Bronchial epithelial cell (primary cell): ENCODE results near the gene CPNE5. TPM values are rescaled to one million over a fixed set of nuclear protein-coding genes. Genes with fewer than 3 reads are reported as not detected.

Source experiments
- DNase-seq: peaks from one replicate; pipeline ENCODE4 v3.0.0-alpha.2; 2010; ENCODE audit warnings: low read depth
- FAIRE-seq: peaks from 2 replicates; lab custom pipeline; 2011; peaks lifted over from hg19 to GRCh38; lab: Jason Lieb, UNC
- H3K27me3 ChIP-seq: 2 replicates; pipeline ENCODE4 v1.5.1; 2011; ENCODE audit warnings: low read length; ENCODE audit not compliant: control insufficient read depth, insufficient read depth
- H3K36me3 ChIP-seq: 2 replicates; pipeline ENCODE4 v1.5.1; 2011; ENCODE audit warnings: low read length; ENCODE audit not compliant: control insufficient read depth, insufficient read depth
- H3K4me3 ChIP-seq: 2 replicates; pipeline ENCODE4 v1.5.1; 2011; ENCODE audit warnings: mild to moderate bottlenecking, low read depth, low read length, control low read depth
- total RNA-seq: library from RNA; depleted of rRNA; stranded (reverse); fragments of >200 nt; gene quantifications from 2 replicates; pipeline ENCODE4 v1.2.1, GENCODE V29; 2014
- TF ChIP-seq, protein P1 (sequence below): IDR thresholded peaks from 2 replicates; pipeline ENCODE4 v1.5.1; 2011; ENCODE audit warnings: mild to moderate bottlenecking, moderate library complexity, low read length, control low read depth, inconsistent platforms; ENCODE audit not compliant: insufficient read depth, severe bottlenecking

Gene CPNE5
- total RNA-seq, 1 donor from 2014 or later: not detected

GRCh38 chr6:36800223-36801076 is 38.8 kb downstream of the CPNE5 start:
- FAIRE-seq: no peak

GRCh38 chr6:36798852-36799251 is 40.4 kb downstream of the CPNE5 start:
- no peak for FAIRE-seq
- DNase-seq: no peak
- Histone ChIP-seq H3K36me3 (no peaks in the 10 kb centered on the region), H3K27me3 (no peaks in the 10 kb centered on the region), H3K4me3 (no peak overlapping the region)
- TF ChIP-seq, protein P1, sequence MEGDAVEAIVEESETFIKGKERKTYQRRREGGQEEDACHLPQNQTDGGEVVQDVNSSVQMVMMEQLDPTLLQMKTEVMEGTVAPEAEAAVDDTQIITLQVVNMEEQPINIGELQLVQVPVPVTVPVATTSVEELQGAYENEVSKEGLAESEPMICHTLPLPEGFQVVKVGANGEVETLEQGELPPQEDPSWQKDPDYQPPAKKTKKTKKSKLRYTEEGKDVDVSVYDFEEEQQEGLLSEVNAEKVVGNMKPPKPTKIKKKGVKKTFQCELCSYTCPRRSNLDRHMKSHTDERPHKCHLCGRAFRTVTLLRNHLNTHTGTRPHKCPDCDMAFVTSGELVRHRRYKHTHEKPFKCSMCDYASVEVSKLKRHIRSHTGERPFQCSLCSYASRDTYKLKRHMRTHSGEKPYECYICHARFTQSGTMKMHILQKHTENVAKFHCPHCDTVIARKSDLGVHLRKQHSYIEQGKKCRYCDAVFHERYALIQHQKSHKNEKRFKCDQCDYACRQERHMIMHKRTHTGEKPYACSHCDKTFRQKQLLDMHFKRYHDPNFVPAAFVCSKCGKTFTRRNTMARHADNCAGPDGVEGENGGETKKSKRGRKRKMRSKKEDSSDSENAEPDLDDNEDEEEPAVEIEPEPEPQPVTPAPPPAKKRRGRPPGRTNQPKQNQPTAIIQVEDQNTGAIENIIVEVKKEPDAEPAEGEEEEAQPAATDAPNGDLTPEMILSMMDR: no peak

More at GRCh38 chr6:36800223-36801076, 38.8 kb downstream of the CPNE5 start:
- Histone ChIP-seq H3K36me3 (no peaks in the 10 kb centered on the region), H3K4me3 (no peak overlapping the region), H3K27me3 (no peaks in the 10 kb centered on the region)
- DNase-seq: no peak
- TF ChIP-seq, protein P1: no peak

- no peak for FAIRE-seq
- Histone ChIP-seq H3K27me3 (peaks cover 3% of the 10 kb centered on the region), H3K4me3 (no peak overlapping the region), H3K36me3 (no peaks in the 10 kb centered on the region)
- DNase-seq: no peak
- TF ChIP-seq, protein P1: no peak
These were observed 41.6 kb downstream of the CPNE5 start for GRCh38 chr6:36797653-36798052.

DNA sequence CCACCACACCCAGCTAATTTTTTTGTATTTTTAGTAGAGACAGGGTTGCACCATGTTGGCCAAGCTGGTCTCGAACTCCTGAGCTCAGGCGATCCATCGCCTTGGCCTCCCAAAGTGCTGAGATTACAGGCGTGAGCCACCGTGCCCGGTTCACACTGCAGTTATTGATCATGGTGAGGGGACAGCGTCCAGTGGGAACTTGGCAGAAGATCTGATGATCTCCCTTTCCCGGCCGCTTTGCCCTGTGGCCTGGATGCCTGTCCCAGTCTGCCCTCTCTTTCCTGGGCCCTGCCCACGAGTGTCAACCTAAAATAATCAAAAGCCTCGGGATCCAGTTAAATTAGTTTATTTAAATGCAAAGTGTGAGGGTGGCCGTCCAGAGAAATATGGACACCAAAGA is 42.2 kb downstream of the CPNE5 start:
- FAIRE-seq: no peak
- peaks cover 5% of the 10 kb centered on the region for H3K27me3 ChIP-seq
- TF ChIP-seq, protein P1: no peak
- DNase-seq: no peak
- H3K36me3 ChIP-seq: no peaks in the 10 kb centered on the region
- H3K4me3 ChIP-seq: no peak overlapping the region

- Histone ChIP-seq H3K4me3 (no peak overlapping the region), H3K36me3 (no peaks in the 10 kb centered on the region), H3K27me3 (peaks cover 7% of the 10 kb centered on the region)
- TF ChIP-seq, protein P1: no peak
- FAIRE-seq (no peak), DNase-seq (no peak)
These were observed 44.6 kb downstream of the CPNE5 start for GRCh38 chr6:36794713-36795065.
